Transverse colon (tissue), 4 donors: ENCODE measurements around the gene SCMH1. TPM values are rescaled to one million over a fixed set of nuclear protein-coding genes. Genes with fewer than 3 reads are reported as not detected.

Source experiments
- DNase-seq: peaks from one replicate; pipeline ENCODE4 v3.0.0-alpha.2; 2019
- H3K27ac ChIP-seq, 4 donors: fragments of 200-600 bp; sonication (generic); 2 replicates each; pipeline ENCODE4 v1.5.1; 2016 to 2018; ENCODE audit warnings: inconsistent platforms in 4 of 4
- H3K27me3 ChIP-seq: fragments of 200-600 bp; sonication (generic); 2 replicates; pipeline ENCODE4 v1.5.1; 2017; ENCODE audit warnings: inconsistent platforms
- H3K36me3 ChIP-seq, 4 donors: fragments of 200-600 bp; sonication (generic); 2 replicates each; pipeline ENCODE4 v1.5.1; 2017 to 2019; ENCODE audit warnings: inconsistent platforms in 4 of 4
- H3K4me1 ChIP-seq, 4 donors: fragments of 200-600 bp; sonication (generic); 2 replicates each; pipeline ENCODE4 v1.5.1; 2017 to 2020; ENCODE audit warnings: inconsistent platforms in 4 of 4
- H3K4me3 ChIP-seq, 4 donors: fragments of 200-600 bp; sonication (generic); 1 replicate in 1 of 4; 2 replicates in 3 of 4; pipeline versions ENCODE4 v1.5.1 to v1.6.1; 2017 to 2019; ENCODE audit warnings: inconsistent platforms in 4 of 4
- H3K9me3 ChIP-seq, 2 donors: fragments of 200-600 bp; sonication (generic); 2 replicates each; pipeline ENCODE4 v1.5.1; 2017 to 2019; ENCODE audit warnings: inconsistent platforms in 2 of 2
- CTCF ChIP-seq, 5 experiments: fragments of 200-600 bp in 3 of 5; fragments of 450-650 bp in 2 of 5; sonication (generic) in 3 of 5; IDR thresholded peaks; 1 replicate in 2 of 5; 2 replicates in 3 of 5; pipeline ENCODE4 v1.5.1; 2016 to 2017; ENCODE audit warnings: antibody characterized with exemption in 5 of 5, inconsistent platforms in 3 of 5, mild to moderate bottlenecking in 2 of 5, moderate library complexity in 1 of 5
- EP300 ChIP-seq: sonication (generic); formaldehyde crosslinking; IDR thresholded peaks from one replicate; pipeline ENCODE4 v1.6.1; 2017; ENCODE audit warnings: antibody characterized with exemption, low read depth
- POLR2A ChIP-seq: fragments of 450-650 bp; IDR thresholded peaks from one replicate; pipeline ENCODE4 v1.6.1; 2016; ENCODE audit warnings: antibody characterized with exemption, mild to moderate bottlenecking, moderate library complexity
- POLR2AphosphoS5 ChIP-seq, 3 donors: sonication (generic); formaldehyde crosslinking; IDR thresholded peaks; one replicate each; pipeline ENCODE4 v1.6.1; 2016; ENCODE audit warnings: antibody characterized with exemption in 3 of 3
- WGBS, 2 donors: methylation state at CpG; one replicate each; pipeline ENCODE4 v1.1.5; 2018; ENCODE audit warnings: low coverage in 1 of 2; 5-methylcytosine and 5-hydroxymethylcytosine counted together
- in situ Hi-C, 4 donors: fragments of 200-750 bp; cut with MboI; loops; one replicate each; pipeline versions ENCODE4 v1.15.0 to v1.15.1; 2017; ENCODE audit warnings: low sequenced_read_pairs in 3 of 4, low pct_ligation_motif_present in 1 of 4, low pct_unique_long_range_greater_than_20kb in 1 of 4
- intact Hi-C: fragments of 100-400 bp; cut with DNase I; formaldehyde crosslinking; loops from one replicate; pipeline ENCODE4 v1.15.1; 2023; ENCODE audit warnings: low total_unique reads
- total RNA-seq, 4 donors: library from RNA; depleted of rRNA; stranded (reverse); fragments of >200 nt; gene quantifications; one replicate each; pipeline ENCODE4 v1.1.0, GENCODE V29; 2016

The SCMH1 gene
- total RNA-seq, 4 donors from 2014 or later = 24.5 to 66.8 (median 49.1) TPM

GRCh38 chr1:41167667-41168066, 74.4 kb downstream of the SCMH1 start:
- Histone ChIP-seq H3K27ac (no peak overlapping the region), H3K4me3 (no peak overlapping the region), H3K4me1 (no peaks in the 10 kb centered on the region), H3K9me3 (peaks cover 8 to 10% of the 10 kb centered on the region in 2 donors), H3K36me3 (no peaks in the 10 kb centered on the region), H3K27me3 (no peaks in the 10 kb centered on the region)
- 98 to 100% methylated on average over 3 of the region's 3 CpGs for WGBS, 2 donors
- intact Hi-C loops (no loop called here), in situ Hi-C loops (no loop called here)
- TF ChIP-seq EP300 = no peak
- TF ChIP-seq CTCF (IDR thresholded peaks at IDR 0.05) = no peak
- TF ChIP-seq POLR2A = no peak
- no peak for TF ChIP-seq POLR2AphosphoS5 (IDR thresholded peaks at IDR 0.05)
- no peak for DNase-seq

- in situ Hi-C loops = no loop called here
These were observed 77.4 kb downstream of the SCMH1 start for GRCh38 chr1:41164727-41165126.

GRCh38 chr1:41162441-41162840, 79.7 kb downstream of the SCMH1 start:
- intact Hi-C loops = no loop called here
- in situ Hi-C loops = no loop called here
- Histone ChIP-seq H3K36me3 (no peaks in the 10 kb centered on the region), H3K27ac (no peak overlapping the region), H3K4me1 (peaks cover 0 to 4% (median 0%) of the 10 kb centered on the region in 4 donors), H3K9me3 (peaks cover 0 to 2% of the 10 kb centered on the region in 2 donors), H3K27me3 (no peaks in the 10 kb centered on the region), H3K4me3 (no peak overlapping the region)
- no peak for DNase-seq
- TF ChIP-seq CTCF (IDR thresholded peaks at IDR 0.05) (no peak), POLR2A (no peak), EP300 (no peak), POLR2AphosphoS5 (IDR thresholded peaks at IDR 0.05) (no peak)
- WGBS, 2 donors = 96% methylated on average over 3 of the region's 3 CpGs; no CpG with 5 or more reads in 1 of the 2 donors

More at GRCh38 chr1:41164727-41165126, 77.4 kb downstream of the SCMH1 start:
- TF ChIP-seq POLR2AphosphoS5 (IDR thresholded peaks at IDR 0.05) (no peak), POLR2A (no peak), CTCF (IDR thresholded peaks at IDR 0.05) (no peak), EP300 (no peak)
- 74 to 94% methylated on average over 2 of the region's 2 CpGs for WGBS, 2 donors
- Histone ChIP-seq H3K4me3 (no peak overlapping the region), H3K9me3 (peaks cover 8 to 10% of the 10 kb centered on the region in 2 donors), H3K4me1 (no peaks in the 10 kb centered on the region), H3K27me3 (no peaks in the 10 kb centered on the region), H3K27ac (no peak overlapping the region), H3K36me3 (no peaks in the 10 kb centered on the region)
- no peak for DNase-seq
- intact Hi-C loops = no loop called here

GRCh38 chr1:41161846-41162245, 80.3 kb downstream of the SCMH1 start:
- intact Hi-C loops = no loop called here
- H3K4me1 ChIP-seq = peaks cover 0 to 4% (median 0%) of the 10 kb centered on the region in 4 donors
- H3K27ac ChIP-seq = no peak overlapping the region
- no peaks in the 10 kb centered on the region for H3K9me3 ChIP-seq
- 94 to 100% methylated on average over 3 to 9 of the region's 9 CpGs for WGBS, 2 donors
- H3K4me3 ChIP-seq = no peak overlapping the region
- no peaks in the 10 kb centered on the region for H3K27me3 ChIP-seq
- in situ Hi-C loops = no loop called here
- H3K36me3 ChIP-seq = no peaks in the 10 kb centered on the region
- no peak for DNase-seq
- TF ChIP-seq POLR2AphosphoS5 (IDR thresholded peaks at IDR 0.05) (no peak), EP300 (no peak), CTCF (IDR thresholded peaks at IDR 0.05) (no peak), POLR2A (no peak)
